Retinal pigment epithelial cell (primary cell): ENCODE data around the gene GAS7.

Experiments used
- DNase-seq: peaks from one replicate; pipeline ENCODE4 v3.0.0-alpha.2; 2010; ENCODE audit warnings: low read depth
- H3K4me3 ChIP-seq: 2 replicates; pipeline ENCODE4 v1.5.1; 2011; ENCODE audit warnings: mild to moderate bottlenecking, low read length, control low read depth, moderate library complexity
- CTCF ChIP-seq: conservative IDR thresholded peaks from 2 replicates; pipeline ENCODE4 v1.5.1; 2011; ENCODE audit warnings: low read depth, low read length, control low read depth, inconsistent platforms

The GAS7 gene

DNA sequence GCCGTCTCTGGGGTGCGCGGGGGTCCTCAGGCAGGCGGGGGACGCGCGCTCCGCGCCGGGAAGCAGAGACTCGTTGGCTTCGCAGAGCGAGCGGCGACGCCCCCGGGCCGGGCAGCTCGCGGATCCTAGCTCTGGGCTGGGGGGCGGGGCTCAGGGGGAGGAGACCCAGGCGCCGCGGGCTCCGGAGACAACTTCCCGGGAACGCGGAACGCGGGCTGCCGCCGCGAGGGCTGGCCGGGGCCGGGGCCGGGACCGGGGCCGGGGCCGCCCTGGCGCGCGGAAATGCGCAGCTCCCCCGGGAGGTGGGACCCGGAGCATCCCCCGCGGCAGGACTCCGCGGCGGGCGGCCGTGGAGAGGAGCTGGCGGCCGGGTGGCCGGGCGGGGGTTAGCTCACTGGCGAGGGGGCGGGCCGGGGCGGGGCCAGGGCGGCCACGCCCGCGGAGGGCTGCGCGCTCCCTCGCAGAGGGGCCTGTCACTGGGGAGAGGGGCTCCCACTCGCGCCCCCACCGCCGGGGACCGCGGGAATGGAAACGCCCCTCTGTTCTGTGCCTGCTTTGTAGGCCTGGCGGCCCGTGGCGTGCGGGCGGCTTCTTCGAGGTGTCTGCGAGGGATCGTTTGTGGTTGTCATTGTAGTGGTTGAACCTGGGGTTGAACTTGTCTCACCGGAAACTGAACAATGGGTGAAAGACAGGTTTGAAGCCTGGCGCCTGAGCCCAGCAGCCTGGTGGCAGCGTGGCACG lies at the start of gene GAS7:
Gene GAS7, minus strand, starts transcription at position 98 of the 741 bp plus-strand sequence.
- no peak for DNase-seq
- H3K4me3 ChIP-seq: peak within 1 kb of the TSS; percentile 66
- TF ChIP-seq CTCF: no peak

GRCh38 chr17:10247810-10248209 lies 49.4 kb upstream of the GAS7 start:
- no peak overlapping the region for H3K4me3 ChIP-seq
- DNase-seq: no peak
- TF ChIP-seq CTCF: no peak

- DNase-seq: no peak
These were observed 45.8 kb upstream of the GAS7 start for GRCh38 chr17:10243883-10244844.

GRCh38 chr17:10241781-10242180 lies 43.4 kb upstream of the GAS7 start:
- no peak for DNase-seq
- no peak for TF ChIP-seq CTCF
- no peak overlapping the region for H3K4me3 ChIP-seq

More at GRCh38 chr17:10243883-10244844, 45.8 kb upstream of the GAS7 start:
- TF ChIP-seq CTCF: no peak
- no peak overlapping the region for H3K4me3 ChIP-seq

DNA sequence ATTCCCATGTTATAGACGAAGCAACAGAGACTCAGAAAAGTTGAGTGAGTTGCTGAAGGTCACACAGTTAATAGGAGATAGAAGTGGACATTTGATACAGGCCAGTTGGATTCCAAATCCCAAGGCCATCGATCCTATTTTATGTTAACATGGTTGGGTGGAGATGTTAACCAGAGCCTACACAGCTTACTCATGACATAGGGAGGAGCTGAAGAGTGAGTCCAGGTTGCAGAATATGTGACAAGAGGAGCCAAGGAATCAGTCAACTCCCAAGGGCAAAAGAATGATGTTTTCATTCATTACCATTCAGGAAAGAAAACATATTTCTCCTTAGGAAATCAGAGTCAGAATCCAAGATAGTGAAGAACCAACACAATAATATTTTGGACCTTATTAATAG lies 40.3 kb upstream of the GAS7 start:
- TF ChIP-seq CTCF: no peak
- no peak overlapping the region for H3K4me3 ChIP-seq
- DNase-seq: no peak

- H3K4me3 ChIP-seq: no peak overlapping the region
- no peak for DNase-seq
- TF ChIP-seq CTCF: no peak
These were observed 35.6 kb upstream of the GAS7 start for GRCh38 chr17:10234033-10234432.
